HCT116 (cell line): ENCODE results near the gene LAYN. TPM values are rescaled to one million over a fixed set of nuclear protein-coding genes. Genes with fewer than 3 reads are reported as not detected.

ENCODE experiments used
- ATAC-seq: fragments of 200-7000 bp; cut with Tn5 transposase; 2 replicates; pipeline ENCODE4 v1.9.1; 2020; ENCODE audit warnings: mild to moderate bottlenecking, moderate library complexity
- BruUV-seq: library from RNA; stranded (reverse); fragments of 400-500 nt; replicated peaks from 2 replicates; lab custom pipeline; 2021; lab: Mats Ljungman, UMichigan
- CTCF ChIA-PET: fragments of 300-600 bp; sonication (Branson Sonifier 250); formaldehyde crosslinking; loops from one replicate; lab custom pipeline; 2021; ENCODE audit warnings: antibody characterized with exemption; lab: Charles Lee
- POLR2A ChIA-PET: fragments of 300-600, 350-600 bp; sonication (Branson Sonifier 250); formaldehyde crosslinking; loops from one replicate; lab custom pipeline; 2021; ENCODE audit warnings: antibody characterized with exemption; lab: Charles Lee
- RAD21 ChIA-PET, 2 experiments: fragments of 300-600 bp; sonication (Branson Sonifier 250); formaldehyde crosslinking; loops; one replicate each; lab custom pipeline; 2023; ENCODE audit warnings: low total read pairs in 2 of 2; ENCODE audit not compliant: uncharacterized antibody in 2 of 2, unreplicated experiment in 2 of 2, low non-redundant PET in 1 of 2; lab: Charles Lee
- DNase-seq: peaks from one replicate; pipeline ENCODE4 v3.0.0-alpha.2; 2010; ENCODE audit warnings: low read depth, low spot score
- H2AFZ ChIP-seq: fragments of 200-600 bp; shearing (Covaris generic), sonication (generic); 2 replicates; pipeline ENCODE4 v1.6.1; 2017; ENCODE audit warnings: low read depth, mixed run types, mixed read lengths, antibody characterized with exemption, low read length; ENCODE audit not compliant: poor library complexity, severe bottlenecking
- H3K27ac ChIP-seq: 2 replicates; pipeline ENCODE4 v1.5.1; 2012; ENCODE audit warnings: low read depth, low read length
- H3K27me3 ChIP-seq: fragments of 200-600 bp; sonication (generic); 2 replicates; pipeline ENCODE4 v1.6.1; 2016; ENCODE audit warnings: mixed run types, low read length, mixed read lengths; ENCODE audit not compliant: insufficient read depth
- H3K36me3 ChIP-seq, 2 experiments: fragments of 200-500 bp in 1 of 2; fragments of 200-600 bp in 1 of 2; sonication (Bioruptor generic) in 1 of 2; sonication (generic) in 1 of 2; 2 replicates each; pipeline versions ENCODE4 v1.5.1 to v1.6.1; 2014 to 2016; ENCODE audit warnings: low read length in 2 of 2, inconsistent platforms in 1 of 2, mixed read lengths in 1 of 2, mixed run types in 1 of 2; ENCODE audit not compliant: insufficient read depth in 2 of 2, control insufficient read depth in 1 of 2
- H3K4me1 ChIP-seq, 2 experiments: fragments of 200-600 bp in 1 of 2; sonication (generic) in 1 of 2; 2 replicates each; pipeline versions ENCODE4 v1.5.1 to v1.6.1; 2012 to 2017; ENCODE audit warnings: low read length in 2 of 2, inconsistent platforms in 1 of 2, mild to moderate bottlenecking in 1 of 2, mixed read lengths in 1 of 2, mixed run types in 1 of 2, moderate library complexity in 1 of 2; ENCODE audit not compliant: insufficient read depth in 2 of 2, control insufficient read depth in 1 of 2
- H3K4me2 ChIP-seq: fragments of 200-600 bp; sonication (generic); 2 replicates; pipeline ENCODE4 v1.6.1; 2017; ENCODE audit warnings: mixed run types, low read length, mixed read lengths
- H3K4me3 ChIP-seq, 2 experiments: fragments of 200-600 bp in 1 of 2; sonication (generic) in 1 of 2; replicated peaks in 1 of 2; 2 replicates each; pipeline ENCODE4 v1.5.1; 2011 to 2016; ENCODE audit warnings: low read length in 2 of 2, control low read depth in 1 of 2, low read depth in 1 of 2, mild to moderate bottlenecking in 1 of 2, mixed read lengths in 1 of 2, mixed run types in 1 of 2
- H3K79me2 ChIP-seq: fragments of 200-600 bp; sonication (generic); 2 replicates; pipeline ENCODE4 v1.6.1; 2017; ENCODE audit warnings: mild to moderate bottlenecking, mixed run types, low read length, moderate library complexity, mixed read lengths; ENCODE audit not compliant: insufficient read depth
- H3K9ac ChIP-seq: fragments of 200-600 bp; sonication (generic); 2 replicates; pipeline ENCODE4 v1.6.1; 2016; ENCODE audit warnings: low read length, mixed read lengths
- H3K9me2 ChIP-seq: fragments of 200-600 bp; sonication (generic), shearing (Covaris generic); 2 replicates; pipeline ENCODE4 v1.6.1; 2017; ENCODE audit warnings: mixed run types, mild to moderate bottlenecking, moderate library complexity; ENCODE audit not compliant: insufficient read depth
- H3K9me3 ChIP-seq, 2 experiments: fragments of 200-500 bp in 1 of 2; fragments of 200-600 bp in 1 of 2; sonication (Bioruptor generic) in 1 of 2; sonication (generic) in 1 of 2; 2 replicates each; pipeline ENCODE4 v1.6.1; 2014 to 2017; ENCODE audit warnings: low read length in 2 of 2, mixed read lengths in 2 of 2, inconsistent platforms in 1 of 2, low read depth in 1 of 2, mild to moderate bottlenecking in 1 of 2, mixed run types in 1 of 2, moderate library complexity in 1 of 2; ENCODE audit not compliant: control insufficient read depth in 1 of 2, insufficient read depth in 1 of 2
- H4K20me1 ChIP-seq: fragments of 200-600 bp; sonication (generic), shearing (Covaris generic); 2 replicates; pipeline ENCODE4 v1.6.1; 2017; ENCODE audit warnings: mixed run types, mild to moderate bottlenecking, moderate library complexity; ENCODE audit not compliant: insufficient read depth
- CBX3 ChIP-seq: IDR thresholded peaks from 2 replicates; pipeline ENCODE4 v1.6.1; 2012; ENCODE audit warnings: low read depth
- CEBPB ChIP-seq: IDR thresholded peaks from 2 replicates; pipeline ENCODE4 v1.6.1; 2012; ENCODE audit warnings: low read depth
- EGR1 ChIP-seq: IDR thresholded peaks from 2 replicates; pipeline ENCODE4 v1.6.1; 2012; ENCODE audit warnings: low read depth
- EZH2phosphoT487 ChIP-seq: fragments of 200-600 bp; IDR thresholded peaks from 2 replicates; pipeline ENCODE4 v1.6.1; 2018; ENCODE audit warnings: antibody characterized with exemption, borderline replicate concordance
- FOSL1 ChIP-seq: IDR thresholded peaks from 2 replicates; pipeline ENCODE4 v1.6.1; 2012; ENCODE audit warnings: low read depth
- JUND ChIP-seq: IDR thresholded peaks from 2 replicates; pipeline ENCODE4 v1.6.1; 2012
- POLR2A ChIP-seq: IDR thresholded peaks from 2 replicates; pipeline ENCODE4 v1.7.0; 2011; ENCODE audit warnings: borderline replicate concordance; ENCODE audit not compliant: insufficient read depth, insufficient read length; ENCODE audit errors: extremely low read depth
- POLR2AphosphoS5 ChIP-seq: IDR thresholded peaks from 2 replicates; pipeline ENCODE4 v1.6.1; 2011; ENCODE audit warnings: mild to moderate bottlenecking, low read depth, low read length, moderate library complexity
- SRF ChIP-seq: IDR thresholded peaks from 2 replicates; pipeline ENCODE4 v1.6.1; 2012; ENCODE audit warnings: low read depth
- TCF7L2 ChIP-seq: IDR thresholded peaks from 2 replicates; pipeline ENCODE4 v1.7.0; 2011; ENCODE audit warnings: borderline replicate concordance, inconsistent platforms; ENCODE audit not compliant: insufficient read depth, insufficient read length; ENCODE audit errors: extremely low read depth
- YY1 ChIP-seq: IDR thresholded peaks from 2 replicates; pipeline ENCODE4 v1.6.1; 2011; ENCODE audit warnings: low read length, low read depth, moderate library complexity, mild to moderate bottlenecking; ENCODE audit not compliant: insufficient replicate concordance; ENCODE audit errors: extremely low read depth
- ZFX ChIP-seq: fragments of 450-650 bp; IDR thresholded peaks from 2 replicates; pipeline ENCODE4 v1.6.1; 2017
- ZNF274 ChIP-seq: fragments of 200-500 bp; sonication (Bioruptor generic); IDR thresholded peaks from 2 replicates; pipeline ENCODE4 v1.6.1; 2014; ENCODE audit warnings: mild to moderate bottlenecking, low read depth, low read length, inconsistent platforms
- intact Hi-C: fragments of 100-400 bp; cut with micrococcal nuclease; formaldehyde crosslinking; loops from 2 replicates; pipeline ENCODE4 v1.10.0; 2022
- total RNA-seq: library from RNA; stranded (reverse); gene quantifications from one replicate; pipeline ENCODE4 v1.2.1, GENCODE V29; 2021; ENCODE audit not compliant: unreplicated experiment
- TF ChIP-seq, protein P1 (sequence below), 3 experiments: fragments of 200-600 bp in 1 of 3; sonication (generic) in 1 of 3; IDR thresholded peaks in 2 of 3; conservative IDR thresholded peaks in 1 of 3; 2 replicates each; pipeline ENCODE4 v1.5.1; 2012 to 2017; ENCODE audit warnings: low read depth in 2 of 3, low read length in 2 of 3, antibody characterized with exemption in 1 of 3, borderline replicate concordance in 1 of 3, control low read depth in 1 of 3, mild to moderate bottlenecking in 1 of 3, mixed read lengths in 1 of 3, mixed run types in 1 of 3, moderate library complexity in 1 of 3; ENCODE audit not compliant: insufficient read depth in 1 of 3
- TF ChIP-seq, protein P2 (sequence below): IDR thresholded peaks from 2 replicates; pipeline ENCODE4 v1.6.1; 2012
- TF ChIP-seq, protein P3 (sequence below): IDR thresholded peaks from 2 replicates; pipeline ENCODE4 v1.6.1; 2012
- TF ChIP-seq, protein P4 (sequence below): IDR thresholded peaks from 2 replicates; pipeline ENCODE4 v1.6.1; 2011; ENCODE audit warnings: mild to moderate bottlenecking, low read length, moderate library complexity; ENCODE audit not compliant: insufficient replicate concordance; ENCODE audit errors: extremely low read depth

The LAYN gene
- total RNA-seq, 1 experiment from 2014 or later = not detected

DNA sequence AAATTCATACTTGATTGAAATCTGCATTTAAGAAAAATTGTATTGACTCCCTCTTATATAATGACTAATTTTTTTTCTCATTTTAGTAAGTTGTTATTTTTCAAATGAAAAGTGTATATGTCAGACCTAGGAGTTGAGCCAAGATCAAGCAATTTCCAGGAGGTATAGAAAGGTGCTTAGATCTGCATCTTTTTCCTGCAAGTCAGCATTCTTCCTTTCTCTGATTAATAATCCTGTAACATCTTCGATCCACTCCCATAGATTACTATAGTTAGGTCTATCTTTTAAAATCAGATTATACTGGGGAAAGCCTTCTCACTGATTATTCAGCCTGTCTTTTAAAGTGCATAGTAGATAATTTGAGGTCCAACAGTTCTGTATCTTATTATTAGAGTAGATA lies 13.2 kb upstream of the LAYN start:
- Histone ChIP-seq H3K9me3 (no peaks in the 10 kb centered on the region), H3K9me2 (no peaks in the 10 kb centered on the region), H3K9ac (no peak overlapping the region), H4K20me1 (no peaks in the 10 kb centered on the region), H2AFZ (no peak overlapping the region), H3K27me3 (no peaks in the 10 kb centered on the region), H3K4me2 (no peak overlapping the region), H3K4me3 (no peak overlapping the region), H3K27ac (no peak overlapping the region), H3K79me2 (no peaks in the 10 kb centered on the region), H3K36me3 (no peaks in the 10 kb centered on the region), H3K4me1 (peaks cover 0 to 20% of the 10 kb centered on the region in 2 experiments; a peak in 2 of 4 replicates)
- no TSS peak for BruUV-seq
- TF ChIP-seq, protein P1, sequence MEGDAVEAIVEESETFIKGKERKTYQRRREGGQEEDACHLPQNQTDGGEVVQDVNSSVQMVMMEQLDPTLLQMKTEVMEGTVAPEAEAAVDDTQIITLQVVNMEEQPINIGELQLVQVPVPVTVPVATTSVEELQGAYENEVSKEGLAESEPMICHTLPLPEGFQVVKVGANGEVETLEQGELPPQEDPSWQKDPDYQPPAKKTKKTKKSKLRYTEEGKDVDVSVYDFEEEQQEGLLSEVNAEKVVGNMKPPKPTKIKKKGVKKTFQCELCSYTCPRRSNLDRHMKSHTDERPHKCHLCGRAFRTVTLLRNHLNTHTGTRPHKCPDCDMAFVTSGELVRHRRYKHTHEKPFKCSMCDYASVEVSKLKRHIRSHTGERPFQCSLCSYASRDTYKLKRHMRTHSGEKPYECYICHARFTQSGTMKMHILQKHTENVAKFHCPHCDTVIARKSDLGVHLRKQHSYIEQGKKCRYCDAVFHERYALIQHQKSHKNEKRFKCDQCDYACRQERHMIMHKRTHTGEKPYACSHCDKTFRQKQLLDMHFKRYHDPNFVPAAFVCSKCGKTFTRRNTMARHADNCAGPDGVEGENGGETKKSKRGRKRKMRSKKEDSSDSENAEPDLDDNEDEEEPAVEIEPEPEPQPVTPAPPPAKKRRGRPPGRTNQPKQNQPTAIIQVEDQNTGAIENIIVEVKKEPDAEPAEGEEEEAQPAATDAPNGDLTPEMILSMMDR (IDR thresholded peaks at IDR 0.05 in 2 of 3, conservative IDR thresholded peaks at IDR 0.05 in 1 of 3; ENCODE audit: borderline replicate concordance in 1 of 3, insufficient read depth in 1 of 3, low read depth in 2 of 3, low read length in 2 of 3) = no peak
- TF ChIP-seq POLR2AphosphoS5 (no peak), EGR1 (no peak), TCF7L2 (no peak), FOSL1 (no peak), CBX3 (no peak), ZNF274 (no peak), POLR2A (no peak), ZFX (no peak), EZH2phosphoT487 (no peak), CEBPB (no peak), SRF (no peak), YY1 (no peak), JUND (no peak)
- TF ChIP-seq, protein P2, sequence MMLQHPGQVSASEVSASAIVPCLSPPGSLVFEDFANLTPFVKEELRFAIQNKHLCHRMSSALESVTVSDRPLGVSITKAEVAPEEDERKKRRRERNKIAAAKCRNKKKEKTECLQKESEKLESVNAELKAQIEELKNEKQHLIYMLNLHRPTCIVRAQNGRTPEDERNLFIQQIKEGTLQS = no peak
- TF ChIP-seq, protein P3, sequence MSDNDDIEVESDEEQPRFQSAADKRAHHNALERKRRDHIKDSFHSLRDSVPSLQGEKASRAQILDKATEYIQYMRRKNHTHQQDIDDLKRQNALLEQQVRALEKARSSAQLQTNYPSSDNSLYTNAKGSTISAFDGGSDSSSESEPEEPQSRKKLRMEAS = no peak
- TF ChIP-seq, protein P4, sequence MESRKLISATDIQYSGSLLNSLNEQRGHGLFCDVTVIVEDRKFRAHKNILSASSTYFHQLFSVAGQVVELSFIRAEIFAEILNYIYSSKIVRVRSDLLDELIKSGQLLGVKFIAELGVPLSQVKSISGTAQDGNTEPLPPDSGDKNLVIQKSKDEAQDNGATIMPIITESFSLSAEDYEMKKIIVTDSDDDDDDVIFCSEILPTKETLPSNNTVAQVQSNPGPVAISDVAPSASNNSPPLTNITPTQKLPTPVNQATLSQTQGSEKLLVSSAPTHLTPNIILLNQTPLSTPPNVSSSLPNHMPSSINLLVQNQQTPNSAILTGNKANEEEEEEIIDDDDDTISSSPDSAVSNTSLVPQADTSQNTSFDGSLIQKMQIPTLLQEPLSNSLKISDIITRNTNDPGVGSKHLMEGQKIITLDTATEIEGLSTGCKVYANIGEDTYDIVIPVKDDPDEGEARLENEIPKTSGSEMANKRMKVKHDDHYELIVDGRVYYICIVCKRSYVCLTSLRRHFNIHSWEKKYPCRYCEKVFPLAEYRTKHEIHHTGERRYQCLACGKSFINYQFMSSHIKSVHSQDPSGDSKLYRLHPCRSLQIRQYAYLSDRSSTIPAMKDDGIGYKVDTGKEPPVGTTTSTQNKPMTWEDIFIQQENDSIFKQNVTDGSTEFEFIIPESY = no peak
- ATAC-seq (no peak), DNase-seq (no peak)
- intact Hi-C loops = no loop called here
- ChIA-PET RAD21 (no interaction called here), POLR2A (no interaction called here), CTCF (no interaction called here)
